Activated T-helper 2 cell treated with anti-CD3 and anti-CD28 coated beads, Interferon-gamma antibody, Interleukin-2, Interleukin-4, amounts not matched to agents 10 μg/mL and 5 μg/mL and 100 μg/mL, durations not matched to agents 14 hours and 24 hours and 36 hours (primary cell): ENCODE results near the gene TIA1. TPM values are rescaled to one million over a fixed set of nuclear protein-coding genes. Genes with fewer than 3 reads are reported as not detected.
"Not testable (repeated sequence)": the region's sequence is repeated elsewhere in the genome, so short reads cannot be mapped to it uniquely, and the experiment has no call there.

Experiments used
- DNase-seq: peaks from one replicate; pipeline ENCODE4 v3.0.0; 2021; ENCODE audit warnings: low spot score
- H3K27ac Mint-ChIP-seq: one replicate; pipeline ENCODE4 v1.8.0; 2021; ENCODE audit warnings: mixed read lengths
- H3K27me3 Mint-ChIP-seq: one replicate; pipeline ENCODE4 v1.8.0; 2021; ENCODE audit warnings: low read depth, mixed read lengths
- H3K36me3 Mint-ChIP-seq: one replicate; pipeline ENCODE4 v1.8.0; 2021; ENCODE audit warnings: low read depth, mixed read lengths
- H3K4me1 Mint-ChIP-seq: one replicate; pipeline ENCODE4 v1.8.0; 2021; ENCODE audit warnings: low read depth, mixed read lengths
- H3K4me3 Mint-ChIP-seq: one replicate; pipeline ENCODE4 v1.8.0; 2021; ENCODE audit warnings: low read depth, mild to moderate bottlenecking, moderate library complexity, mixed read lengths
- H3K9me3 Mint-ChIP-seq: one replicate; pipeline ENCODE4 v1.8.0; 2021; ENCODE audit warnings: mixed read lengths
- intact Hi-C: fragments of 100-400 bp; cut with micrococcal nuclease; formaldehyde crosslinking; loops from one replicate; pipeline ENCODE4 v1.15.1; 2023
- total RNA-seq: library from RNA; stranded (reverse); gene quantifications from 2 replicates; pipeline ENCODE4 v1.2.3, GENCODE V29; 2022

TIA1 gene
- total RNA-seq, 1 donor from 2014 or later, result 113 TPM

DNA sequence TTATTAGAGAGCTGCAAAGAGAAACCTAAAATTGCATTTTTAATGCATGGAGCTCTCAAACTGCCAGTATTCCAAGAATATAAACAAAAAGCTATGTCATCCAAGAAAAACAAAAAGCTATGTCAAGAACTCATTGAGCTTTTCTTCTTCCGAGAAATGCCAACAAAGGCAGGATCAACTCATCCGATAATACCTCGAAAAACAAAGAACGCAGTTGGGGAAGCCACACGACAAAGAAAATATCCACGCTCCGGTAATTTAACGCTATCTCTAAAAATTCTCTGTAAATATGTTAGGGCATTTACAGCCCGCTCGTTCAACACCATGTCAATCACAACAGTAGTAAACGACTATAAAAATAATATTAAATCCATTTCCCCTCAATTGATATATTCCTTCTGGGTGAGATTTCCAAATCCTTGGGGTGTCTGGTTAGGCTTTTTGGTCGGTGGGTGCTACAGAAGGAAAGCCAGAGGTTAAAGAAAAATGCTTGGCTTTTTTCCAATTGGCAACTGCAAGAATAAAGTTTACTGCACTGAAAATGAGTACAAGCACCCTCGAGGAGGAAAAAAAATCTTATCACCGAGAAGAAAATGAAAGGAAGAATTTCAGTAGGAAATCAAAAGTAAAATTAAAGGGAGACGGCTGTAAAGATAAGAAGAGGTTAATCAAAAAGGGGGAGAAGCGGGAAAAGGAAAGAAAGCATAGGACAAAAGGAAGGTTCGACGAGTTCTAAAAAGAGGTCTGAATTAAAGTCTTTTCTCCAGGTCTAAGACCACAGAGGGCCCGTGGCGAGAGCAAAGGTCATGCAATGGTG, 856 bp downstream of the TIA1 start:
- intact Hi-C loops, result loop anchor here (1.0 to 5.0 kb wide), 8 partner anchors 10 to 1995 kb away; partner anchors contain the start of genes GFPT1, MXD1, PCBP1 and PPP3R1
- peak overlapping the region; percentile 98 for H3K27ac Mint-ChIP-seq
- peak overlapping the region; percentile 95 for H3K4me3 Mint-ChIP-seq
- peaks cover 27% of the 10 kb centered on the region for H3K4me1 Mint-ChIP-seq
- no peaks in the 10 kb centered on the region for H3K9me3 Mint-ChIP-seq
- DNase-seq, result no peak
- no peaks in the 10 kb centered on the region for H3K27me3 Mint-ChIP-seq
- peaks cover 26% of the 10 kb centered on the region for H3K36me3 Mint-ChIP-seq

DNA sequence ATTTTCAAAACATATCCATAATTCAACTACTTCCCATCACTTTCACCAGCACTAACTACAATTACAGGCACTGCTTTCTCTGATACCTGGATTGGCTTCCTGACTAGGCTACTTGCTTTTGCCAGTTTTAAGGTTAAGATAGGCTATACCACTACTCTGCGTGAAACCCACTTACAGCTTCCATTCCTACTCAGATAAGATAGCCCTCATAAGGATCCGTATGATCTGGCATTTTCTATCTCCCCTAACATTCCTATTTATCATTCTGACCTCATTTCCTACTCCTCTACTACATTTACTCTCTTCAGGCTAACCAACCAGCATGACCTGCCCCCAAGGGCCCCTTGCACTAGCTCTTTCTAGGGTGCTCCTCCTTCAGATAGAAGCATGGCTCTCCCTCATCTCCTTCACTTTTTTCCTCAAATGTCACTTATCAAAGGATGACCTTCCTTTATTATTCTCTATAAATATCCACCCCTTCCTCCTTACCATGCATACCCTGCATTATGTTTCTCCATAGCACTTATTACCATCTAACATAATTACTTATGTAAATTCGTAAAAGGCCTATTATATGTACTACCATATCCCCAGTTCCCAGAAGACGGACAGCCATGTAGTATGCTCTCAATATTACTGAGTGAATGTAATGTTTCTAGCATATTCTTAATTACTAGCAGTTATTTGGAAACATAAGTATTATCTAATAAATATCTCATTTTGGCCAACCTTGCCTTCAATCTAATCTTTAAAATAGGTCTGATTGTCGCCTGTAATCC, 4.4 kb downstream of the TIA1 start:
- H3K9me3 Mint-ChIP-seq, result no peaks in the 10 kb centered on the region
- H3K4me3 Mint-ChIP-seq, result no peak overlapping the region
- no peak overlapping the region for H3K27ac Mint-ChIP-seq
- DNase-seq, result no peak
- peaks cover 44% of the 10 kb centered on the region for H3K36me3 Mint-ChIP-seq
- peaks cover 39% of the 10 kb centered on the region for H3K4me1 Mint-ChIP-seq
- intact Hi-C loops, result no loop called here
- H3K27me3 Mint-ChIP-seq, result no peaks in the 10 kb centered on the region

DNA sequence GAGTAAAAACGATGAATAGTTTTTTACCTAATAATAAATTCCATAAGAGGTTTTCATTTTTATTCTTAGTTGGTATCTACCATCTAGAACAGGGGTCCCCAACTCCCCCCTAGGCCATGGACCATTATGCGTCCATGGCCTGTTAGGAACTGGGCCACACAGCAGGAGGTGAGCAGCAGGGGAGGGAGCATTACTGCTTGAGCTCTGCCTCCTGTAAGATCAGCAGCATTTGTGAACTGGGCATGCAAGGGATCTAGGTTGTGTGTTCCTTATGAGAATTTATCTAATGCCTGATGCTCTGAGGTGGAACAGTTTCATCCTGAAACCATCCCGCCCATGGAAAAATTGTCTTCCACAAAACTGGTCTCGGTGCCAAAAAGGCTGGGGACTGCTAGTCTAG, 5.9 kb downstream of the TIA1 start:
- no peak for DNase-seq
- no peaks in the 10 kb centered on the region for H3K27me3 Mint-ChIP-seq
- no peaks in the 10 kb centered on the region for H3K9me3 Mint-ChIP-seq
- H3K4me3 Mint-ChIP-seq, result no peak overlapping the region
- H3K36me3 Mint-ChIP-seq, result peaks cover 42% of the 10 kb centered on the region
- H3K27ac Mint-ChIP-seq, result no peak overlapping the region
- intact Hi-C loops, result no loop called here
- peaks cover 39% of the 10 kb centered on the region for H3K4me1 Mint-ChIP-seq

DNA sequence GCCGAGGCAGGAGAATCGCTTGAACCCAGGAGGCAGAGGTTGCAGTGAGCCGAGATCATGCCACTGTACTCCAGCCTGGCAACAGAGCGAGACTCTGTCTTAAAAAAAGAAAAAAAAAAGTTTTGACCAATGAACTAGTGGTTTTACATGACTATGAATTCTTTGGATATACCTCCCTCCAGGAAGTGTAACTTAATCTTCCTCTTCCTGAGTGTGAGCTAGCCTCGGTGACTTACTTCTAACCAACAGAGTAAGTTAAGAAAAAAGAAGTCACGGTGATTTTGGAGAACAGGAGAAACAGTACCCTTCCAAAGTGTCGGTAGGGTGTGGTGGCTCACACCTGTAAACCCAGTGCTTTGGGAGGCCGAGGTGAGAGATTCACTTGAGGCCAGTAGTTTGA, 7.1 kb downstream of the TIA1 start:
- Mint-ChIP-seq H3K27ac (no peak overlapping the region), H3K36me3 (peaks cover 36% of the 10 kb centered on the region), H3K4me3 (no peak overlapping the region), H3K4me1 (peaks cover 33% of the 10 kb centered on the region), H3K27me3 (no peaks in the 10 kb centered on the region), H3K9me3 (no peaks in the 10 kb centered on the region)
- no peak for DNase-seq
- intact Hi-C loops, result no loop called here

DNA sequence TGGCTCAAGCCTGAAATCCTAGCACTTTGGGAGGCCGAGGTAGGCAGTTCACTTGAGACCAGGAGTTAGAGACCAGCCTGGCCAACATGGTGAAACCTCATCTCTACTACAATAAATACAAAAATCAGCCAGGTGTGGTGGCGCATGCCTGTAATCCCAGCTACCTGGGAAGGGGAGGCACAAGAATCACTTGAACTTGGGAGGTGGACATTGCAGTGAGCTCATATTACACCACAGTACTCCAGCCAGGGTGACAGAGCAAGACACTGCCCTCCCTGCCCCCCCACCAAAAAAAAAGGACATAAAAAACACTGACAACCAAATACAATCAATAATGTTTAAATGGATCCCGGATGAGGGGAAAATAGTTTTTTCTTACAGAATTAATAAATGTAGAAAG, 7.8 kb downstream of the TIA1 start:
- DNase-seq, result no peak
- peaks cover 32% of the 10 kb centered on the region for H3K36me3 Mint-ChIP-seq
- no peaks in the 10 kb centered on the region for H3K27me3 Mint-ChIP-seq
- H3K4me3 Mint-ChIP-seq, result no peak overlapping the region
- H3K4me1 Mint-ChIP-seq, result peaks cover 28% of the 10 kb centered on the region
- H3K27ac Mint-ChIP-seq, result no peak overlapping the region
- H3K9me3 Mint-ChIP-seq, result no peaks in the 10 kb centered on the region
- intact Hi-C loops, result no loop called here

DNA sequence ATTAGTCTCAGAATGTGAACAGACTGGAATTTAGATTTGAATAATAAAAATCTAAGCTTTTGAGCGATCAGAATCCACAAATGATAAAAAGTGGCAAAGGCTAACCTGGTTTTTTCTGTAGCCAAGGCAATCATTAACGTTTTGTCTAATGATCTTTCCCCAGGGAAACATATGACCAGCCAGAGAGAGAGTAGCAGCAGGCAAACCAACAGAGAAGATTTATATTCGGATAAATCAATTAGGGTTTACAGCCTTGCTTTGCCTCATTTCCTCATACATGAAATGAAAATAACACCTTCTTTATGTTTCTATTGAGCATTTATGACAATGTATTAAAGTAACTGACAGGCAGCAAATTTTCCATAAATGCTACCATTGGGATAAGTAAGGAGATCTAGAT, 14.5 kb downstream of the TIA1 start:
- Mint-ChIP-seq H3K27ac (no peak overlapping the region), H3K9me3 (no peaks in the 10 kb centered on the region), H3K4me3 (no peak overlapping the region), H3K27me3 (no peaks in the 10 kb centered on the region), H3K4me1 (no peaks in the 10 kb centered on the region), H3K36me3 (peaks cover 46% of the 10 kb centered on the region)
- intact Hi-C loops, result no loop called here
- no peak for DNase-seq

DNA sequence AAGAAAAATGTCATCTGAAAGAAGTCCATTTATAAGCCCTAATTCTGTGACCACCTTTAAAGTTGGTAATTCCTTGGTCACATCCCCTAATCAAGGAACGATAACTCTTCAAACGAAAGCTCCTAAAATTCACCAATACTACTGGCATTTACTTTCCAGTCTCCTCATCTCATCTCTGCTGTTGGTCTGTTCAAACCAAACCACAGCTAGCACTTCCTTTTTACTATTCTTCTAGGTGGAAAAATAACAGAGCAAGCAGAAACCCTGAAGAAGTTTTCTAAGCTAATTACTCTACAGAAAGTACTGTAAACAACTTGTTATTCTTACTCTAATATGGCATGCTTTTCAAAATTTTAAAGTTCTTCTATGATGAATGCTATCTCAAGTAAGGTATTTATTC, 21.6 kb downstream of the TIA1 start:
- DNase-seq, result no peak
- no peaks in the 10 kb centered on the region for H3K9me3 Mint-ChIP-seq
- H3K27ac Mint-ChIP-seq, result peak overlapping the region; percentile 76
- peaks cover 75% of the 10 kb centered on the region for H3K36me3 Mint-ChIP-seq
- peaks cover 10% of the 10 kb centered on the region for H3K4me1 Mint-ChIP-seq
- intact Hi-C loops, result no loop called here
- no peak overlapping the region for H3K4me3 Mint-ChIP-seq
- H3K27me3 Mint-ChIP-seq, result no peaks in the 10 kb centered on the region

DNA sequence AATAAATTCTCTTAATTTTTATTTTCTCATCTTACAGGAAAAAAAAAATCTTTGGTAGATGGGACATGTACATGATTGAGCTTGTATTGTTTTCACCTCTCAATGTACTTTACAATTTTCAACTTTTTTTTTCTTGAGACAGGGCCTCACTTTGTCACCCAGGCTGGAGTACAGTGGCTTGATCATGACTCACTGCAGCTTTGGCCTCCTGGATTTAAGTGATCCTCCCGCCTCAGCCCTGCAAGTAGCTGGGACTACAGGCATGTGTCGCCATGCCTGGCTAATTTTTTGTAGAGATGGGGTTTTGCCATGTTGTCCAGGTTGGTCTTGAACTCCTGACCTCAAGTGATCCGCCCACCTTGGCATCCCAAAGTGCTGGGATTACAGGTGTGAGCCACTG, 25.1 kb downstream of the TIA1 start:
- H3K27me3 Mint-ChIP-seq, H3K9me3 Mint-ChIP-seq, DNase-seq, H3K27ac Mint-ChIP-seq, intact Hi-C loops, H3K4me3 Mint-ChIP-seq: not testable (repeated sequence)
- Mint-ChIP-seq H3K4me1 (peaks cover 15% of the 10 kb centered on the region), H3K36me3 (peaks cover 70% of the 10 kb centered on the region)

DNA sequence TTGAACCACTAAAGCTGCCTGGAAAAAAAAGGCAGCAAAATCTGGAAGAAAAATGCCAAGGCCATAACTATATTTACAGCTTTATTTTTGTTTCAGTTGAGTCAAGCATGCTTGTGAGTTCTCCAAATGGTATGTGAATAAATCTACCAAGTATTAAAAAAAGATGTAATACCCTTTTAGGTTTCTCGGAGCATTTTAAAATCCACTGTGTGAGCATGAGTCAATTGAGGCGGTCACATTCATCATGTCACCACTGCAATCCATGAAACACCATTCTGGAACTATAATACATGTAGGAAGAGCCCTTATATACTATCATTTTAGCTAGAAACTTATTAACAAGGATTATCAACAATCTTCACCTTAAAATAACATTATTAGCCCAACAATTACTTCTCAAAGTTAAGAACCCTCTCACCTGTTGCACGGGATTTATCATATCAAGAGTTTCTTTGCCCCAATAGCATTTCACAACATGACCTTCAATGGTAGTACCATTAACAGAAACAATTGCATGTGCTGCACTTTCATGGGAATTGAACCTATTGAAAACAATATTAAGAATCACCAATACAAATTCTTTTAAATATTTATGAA, 33.4 kb downstream of the TIA1 start:
- H3K9me3 Mint-ChIP-seq, result no peaks in the 10 kb centered on the region
- no peaks in the 10 kb centered on the region for H3K27me3 Mint-ChIP-seq
- intact Hi-C loops, result no loop called here
- no peak overlapping the region for H3K4me3 Mint-ChIP-seq
- H3K27ac Mint-ChIP-seq, result no peak overlapping the region
- DNase-seq, result no peak
- peaks cover 19% of the 10 kb centered on the region for H3K4me1 Mint-ChIP-seq
- H3K36me3 Mint-ChIP-seq, result peaks cover 55% of the 10 kb centered on the region

DNA sequence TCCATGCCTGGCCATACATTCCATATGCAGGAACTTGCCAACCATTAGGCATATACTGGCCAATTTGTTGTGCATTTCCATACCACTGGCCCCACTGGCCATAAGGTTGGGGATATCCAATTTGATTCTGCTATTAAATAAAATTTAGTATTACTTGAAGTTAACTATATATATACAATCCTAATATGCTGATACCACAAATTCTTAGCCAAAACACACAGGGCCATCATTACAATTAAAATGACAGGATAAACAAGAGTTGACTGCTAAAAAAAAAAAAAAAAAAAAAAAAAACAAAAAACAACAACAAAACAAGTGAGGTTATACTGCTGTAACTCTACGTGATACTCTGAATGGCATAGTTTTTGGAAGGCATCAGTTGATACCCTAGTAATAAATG, 34.1 kb downstream of the TIA1 start:
- DNase-seq, result no peak
- intact Hi-C loops, result no loop called here
- Mint-ChIP-seq H3K27me3 (no peaks in the 10 kb centered on the region), H3K9me3 (no peaks in the 10 kb centered on the region), H3K4me1 (peaks cover 22% of the 10 kb centered on the region), H3K36me3 (peaks cover 57% of the 10 kb centered on the region), H3K4me3 (no peak overlapping the region), H3K27ac (no peak overlapping the region)

DNA sequence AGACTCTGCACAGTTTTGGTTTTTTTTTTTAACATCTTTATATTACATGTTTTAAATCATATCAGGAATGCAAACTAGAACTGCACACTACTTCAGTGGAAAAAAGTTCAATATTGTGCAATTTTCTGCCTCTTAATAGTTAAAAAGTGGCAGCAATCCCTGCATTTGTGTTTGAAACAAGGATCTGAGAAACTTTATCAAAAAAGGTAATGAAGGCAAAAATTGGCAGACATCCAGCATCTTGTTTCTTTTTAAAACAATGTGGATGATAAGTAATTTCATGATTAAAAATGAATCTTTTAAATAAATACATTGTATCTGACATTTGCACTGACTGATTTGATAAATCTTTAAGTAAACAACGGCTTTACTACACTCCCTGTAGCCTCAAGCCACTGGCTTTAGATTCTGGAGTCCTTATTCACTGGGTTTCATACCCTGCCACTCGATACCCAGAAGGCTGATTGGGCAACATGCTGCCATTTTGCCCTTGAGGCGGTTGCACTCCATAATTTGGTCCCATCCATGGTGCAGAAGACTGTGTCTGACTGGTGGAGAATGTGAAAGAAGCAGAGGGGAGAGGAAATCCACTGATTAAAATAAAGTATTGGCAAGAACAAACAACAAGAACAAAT, 36.0 kb downstream of the TIA1 start:
- H3K27ac Mint-ChIP-seq, result no peak overlapping the region
- peaks cover 41% of the 10 kb centered on the region for H3K36me3 Mint-ChIP-seq
- H3K4me3 Mint-ChIP-seq, result no peak overlapping the region
- no peak for DNase-seq
- peaks cover 16% of the 10 kb centered on the region for H3K4me1 Mint-ChIP-seq
- intact Hi-C loops, result no loop called here
- H3K9me3 Mint-ChIP-seq, result no peaks in the 10 kb centered on the region
- H3K27me3 Mint-ChIP-seq, result no peaks in the 10 kb centered on the region

DNA sequence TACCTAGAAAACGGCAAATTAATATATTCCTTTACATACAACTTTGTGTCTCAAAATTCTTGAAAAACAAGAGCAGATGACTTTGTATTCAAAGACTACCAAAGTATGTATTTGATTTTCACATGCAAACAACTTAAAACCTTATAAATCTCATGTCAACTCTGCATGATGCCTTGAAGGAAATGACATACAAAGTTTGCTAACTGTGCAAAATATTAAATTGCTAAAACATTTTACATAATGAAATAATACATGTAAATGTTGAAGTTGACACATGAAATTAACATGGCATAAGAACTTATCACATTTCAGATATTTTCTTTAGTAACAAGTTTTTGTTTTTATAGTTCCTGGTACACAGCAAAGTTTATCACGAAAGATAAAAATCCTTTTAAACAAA, 36.8 kb downstream of the TIA1 start:
- H3K27ac Mint-ChIP-seq, result no peak overlapping the region

More for the DNA sequence above, 36.8 kb downstream of the TIA1 start:
- H3K27me3 Mint-ChIP-seq, result no peaks in the 10 kb centered on the region
- H3K4me1 Mint-ChIP-seq, result peaks cover 16% of the 10 kb centered on the region
- intact Hi-C loops, result no loop called here
- no peak overlapping the region for H3K4me3 Mint-ChIP-seq
- no peak for DNase-seq
- H3K36me3 Mint-ChIP-seq, result peaks cover 36% of the 10 kb centered on the region
- H3K9me3 Mint-ChIP-seq, result no peaks in the 10 kb centered on the region
